Measurements from ENCODE around the gene IZUMO1. TPM values are rescaled to one million over a fixed set of nuclear protein-coding genes. Genes with fewer than 3 reads are reported as not detected.

IZUMO1 gene
- total and polyA plus RNA-seq, 2 of the 4 experiments (the other 2 are of a cell fraction), result not detected

GRCh38 chr19:48722196-48722708, 24.5 kb downstream of the IZUMO1 start:
- ATAC-seq (ENCODE audit: low read depth), result no peak

More at GRCh38 chr19:48722196-48722708, 24.5 kb downstream of the IZUMO1 start:
- H2BK20ac ChIP-seq (ENCODE audit: low read depth, low read length), result no peak overlapping the region
- H2BK120ac ChIP-seq (ENCODE audit: low read depth, low read length), result no peak overlapping the region
- no peak for TF ChIP-seq MXI1 (IDR thresholded peaks at IDR 0.05; ENCODE audit: borderline replicate concordance, low read depth, low read length)
- TF ChIP-seq RFX5 (IDR thresholded peaks at IDR 0.05; ENCODE audit: low read depth, low read length), result no peak
- no peak for TF ChIP-seq CTCF (conservative IDR thresholded peaks at IDR 0.05; ENCODE audit: low read depth, low read length)
- no peak for TF ChIP-seq FOS (IDR thresholded peaks at IDR 0.05; ENCODE audit: low read depth, low read length)
- TF ChIP-seq POLR2A (IDR thresholded peaks at IDR 0.05; ENCODE audit: low read depth, low read length), result no peak
- no peak for TF ChIP-seq MAFK (IDR thresholded peaks at IDR 0.05; ENCODE audit: low read depth, low read length)
- no peak for TF ChIP-seq CHD1 (IDR thresholded peaks at IDR 0.05; ENCODE audit: low read depth, low read length)
- no peak for TF ChIP-seq RAD21 (IDR thresholded peaks at IDR 0.05; ENCODE audit: low read length)
- dilution Hi-C loops (cut with HindIII; ENCODE audit: low sequenced_read_pairs, unreplicated experiment), result no loop called here
- peaks cover 4% of the 10 kb centered on the region; the same call in 1 of the 2 replicates for H3K4me1 ChIP-seq (ENCODE audit: control insufficient read depth, insufficient read depth, low read length)
- in situ Hi-C loops (cut with MboI; ENCODE audit: low sequenced_read_pairs), result no loop called here
- H4K20me1 ChIP-seq (ENCODE audit: insufficient read depth, low read length), result no peaks in the 10 kb centered on the region
- peaks cover 5% of the 10 kb centered on the region for H3K9me1 ChIP-seq (ENCODE audit: insufficient read depth, low read length)
- H2AFZ ChIP-seq (replicated peaks; ENCODE audit: low read length, poor library complexity), result no peak overlapping the region
- no peak overlapping the region for H2BK15ac ChIP-seq (ENCODE audit: low read depth, low read length)
- CTCF ChIA-PET, result no interaction called here
- H2BK5ac ChIP-seq (ENCODE audit: low read depth, low read length, poor library complexity, severe bottlenecking), result no peak overlapping the region
- H3K79me1 ChIP-seq (ENCODE audit: low read depth in 1 of 2, low read length in 2 of 2), result no peaks in the 10 kb centered on the region
- H3K4me2 ChIP-seq (ENCODE audit: low read depth, low read length), result no peak overlapping the region
- intact Hi-C loops (cut with micrococcal nuclease), result no loop called here
- no peaks in the 10 kb centered on the region for H3K9me3 ChIP-seq (ENCODE audit: control insufficient read depth, insufficient read depth, low read length)
- H2AK5ac ChIP-seq (ENCODE audit: low read depth, low read length), result no peak overlapping the region
- 67% methylated on average over 3 of the region's 11 CpGs; no CpG with 5 or more reads in 1 of the 2 experiments for WGBS, 2 experiments (ENCODE audit: extremely low coverage in 2 of 2, insufficient read length in 1 of 2)
- POLR2A ChIA-PET (ENCODE audit: unreplicated experiment), result no interaction called here
- BruUV-seq (replicated peaks), result no TSS peak
- no peak overlapping the region for H3K56ac ChIP-seq (ENCODE audit: extremely low read depth, insufficient read depth, low read length)
- DNase-seq, result no peak
- no peak overlapping the region for H3K4me3 ChIP-seq (ENCODE audit: insufficient read depth, low read depth, low read length)
- H3K27me3 ChIP-seq (ENCODE audit: control insufficient read depth, insufficient read depth, low read length), result no peaks in the 10 kb centered on the region
- H3K27ac ChIP-seq (ENCODE audit: insufficient read depth, low read length), result no peak overlapping the region
- no peak overlapping the region for H4K8ac ChIP-seq (ENCODE audit: low read depth in 2 of 2, low read length in 2 of 2)
- H3K9ac ChIP-seq (ENCODE audit: low read depth, low read length), result no peak overlapping the region
- no peaks in the 10 kb centered on the region for H3K36me3 ChIP-seq (ENCODE audit: control insufficient read depth, insufficient read depth, low read length)
- no peak overlapping the region for H3K4ac ChIP-seq (ENCODE audit: low read depth, low read length)
- H3K14ac ChIP-seq (replicated peaks; ENCODE audit: low read depth, low read length), result no peak overlapping the region
- H3K23ac ChIP-seq (ENCODE audit: low read depth, low read length), result no peak overlapping the region
- no peak overlapping the region for H3K18ac ChIP-seq (ENCODE audit: low read depth, low read length)
- H4K5ac ChIP-seq (ENCODE audit: low read depth, low read length), result no peak overlapping the region
- H4K91ac ChIP-seq (ENCODE audit: insufficient read depth, low read depth, low read length), result no peak overlapping the region
- H2AK9ac ChIP-seq (replicated peaks; ENCODE audit: low read depth, low read length, poor library complexity), result no peak overlapping the region
